ENCODE results near the gene EYS. TPM values are rescaled to one million over a fixed set of nuclear protein-coding genes. Genes with fewer than 3 reads are reported as not detected.

Gene EYS
- polyA plus RNA-seq, 1 of the 3 experiments (the other 2 are of a cell fraction): 0.05 TPM

- TF ChIP-seq SMC3 (IDR thresholded peaks at IDR 0.05; ENCODE audit: low read depth, low read length): no peak
- TF ChIP-seq TEAD4 (IDR thresholded peaks at IDR 0.05; ENCODE audit: borderline replicate concordance, insufficient read depth): no peak
- TF ChIP-seq USF1 (IDR thresholded peaks at IDR 0.05; ENCODE audit: borderline replicate concordance, low read depth): no peak
- no peak for TF ChIP-seq RCOR1 (IDR thresholded peaks at IDR 0.05; ENCODE audit: low read length)
- no peak for TF ChIP-seq POLR2AphosphoS5 (IDR thresholded peaks at IDR 0.05; ENCODE audit: low read depth, low read length)
- no peak for TF ChIP-seq GATA2 (CRISPR knock-in tag; IDR thresholded peaks at IDR 0.05)
- no peak for TF ChIP-seq ZBTB33 (IDR thresholded peaks at IDR 0.05; ENCODE audit: borderline replicate concordance, low read depth)
- TF ChIP-seq FOXM1 (IDR thresholded peaks at IDR 0.05; ENCODE audit: low read depth): no peak
- TF ChIP-seq IRF3 (IDR thresholded peaks at IDR 0.05; ENCODE audit: low read depth, low read length): no peak
- TF ChIP-seq TCF12 (IDR thresholded peaks at IDR 0.05): no peak
- no peak for TF ChIP-seq NFIC (IDR thresholded peaks at IDR 0.05; ENCODE audit: borderline replicate concordance)
- no peak for TF ChIP-seq REST (IDR thresholded peaks at IDR 0.05; ENCODE audit: low read depth, low read length)
- TF ChIP-seq MEF2A (IDR thresholded peaks at IDR 0.05; ENCODE audit: borderline replicate concordance, low read depth): no peak
- no peak for TF ChIP-seq EZH2phosphoT487 (IDR thresholded peaks at IDR 0.05; ENCODE audit: borderline replicate concordance, low read depth)
- TF ChIP-seq FOSL2 (IDR thresholded peaks at IDR 0.05; ENCODE audit: borderline replicate concordance, low read depth): no peak
- no peak for TF ChIP-seq SIN3A (IDR thresholded peaks at IDR 0.05; ENCODE audit: borderline replicate concordance, low read depth, low read length)
- no peak for TF ChIP-seq EP300 (IDR thresholded peaks at IDR 0.05; ENCODE audit: borderline replicate concordance in 1 of 2, low read depth in 1 of 2, low read length in 1 of 2)
- Histone ChIP-seq H3K27me3 (ENCODE audit: insufficient read depth) (no peaks in the 10 kb centered on the region), H3K36me3 (replicated peaks in 1 of 2; ENCODE audit: control insufficient read depth in 1 of 2, insufficient read depth in 2 of 2, low read length in 1 of 2) (no peaks in the 10 kb centered on the region), H3K9me3 (no peaks in the 10 kb centered on the region), H3K27ac (ENCODE audit: low read depth in 2 of 2, low read length in 1 of 2) (no peak overlapping the region), H3F3A (replicated peaks; ENCODE audit: insufficient read depth) (no peaks in the 10 kb centered on the region), H3K9ac (no peak overlapping the region), H2AFZ (ENCODE audit: low read depth) (no peak overlapping the region), H3K4me2 (no peak overlapping the region), H3K9me2 (no peaks in the 10 kb centered on the region), H4K20me1 (ENCODE audit: insufficient read depth) (no peaks in the 10 kb centered on the region), H3K4me1 (ENCODE audit: control insufficient read depth in 1 of 2, insufficient read depth in 2 of 2, low read depth in 1 of 2, low read length in 1 of 2) (no peaks in the 10 kb centered on the region), H3K79me2 (ENCODE audit: insufficient read depth) (no peaks in the 10 kb centered on the region), H3K4me3 (ENCODE audit: low read depth in 2 of 2, low read length in 1 of 2) (no peak overlapping the region)
- CTCF ChIA-PET: no interaction called here
- POLR2A ChIA-PET: no interaction called here
- WGBS (ENCODE audit: low lambda C conversion rate): 71% methylated on average over 5 of the region's 5 CpGs
- no peak for DNase-seq
Observed at GRCh38 chr6:64185621-64186020, 1521.4 kb downstream of the EYS start.

Measured in SK-N-SH (cell line).